Mesenchymal stem cell (in vitro differentiated cells and primary cell): Measurements from ENCODE around the gene CMSS1.

ENCODE experiments used
- DNase-seq: peaks from one replicate; pipeline ENCODE4 v3.0.0-alpha.2; 2013
- H2AFZ ChIP-seq: one replicate; pipeline ENCODE4 v1.6.1; 2013; ENCODE audit warnings: low read depth, mild to moderate bottlenecking, control low read depth, inconsistent platforms, low read length, moderate library complexity
- H2AK5ac ChIP-seq: 2 replicates; pipeline ENCODE4 v1.6.1; 2013; ENCODE audit warnings: low read length, moderate library complexity, mild to moderate bottlenecking, inconsistent platforms; ENCODE audit not compliant: severe bottlenecking
- H2BK120ac ChIP-seq: one replicate; pipeline ENCODE4 v1.6.1; 2013; ENCODE audit warnings: low read depth, mild to moderate bottlenecking, inconsistent platforms, low read length, moderate library complexity
- H2BK12ac ChIP-seq, 2 experiments: one replicate each; pipeline ENCODE4 v1.6.1; 2013; ENCODE audit warnings: inconsistent platforms in 2 of 2, low read length in 2 of 2, mild to moderate bottlenecking in 2 of 2, moderate library complexity in 2 of 2, control low read depth in 1 of 2
- H2BK15ac ChIP-seq: one replicate; pipeline ENCODE4 v1.6.1; 2013; ENCODE audit warnings: mild to moderate bottlenecking, low read depth, inconsistent platforms; ENCODE audit not compliant: poor library complexity, severe bottlenecking
- H2BK5ac ChIP-seq: 2 replicates; pipeline ENCODE4 v1.6.1; 2013; ENCODE audit warnings: low read depth, mild to moderate bottlenecking, low read length, control low read depth, inconsistent platforms; ENCODE audit not compliant: poor library complexity, severe bottlenecking
- H3K14ac ChIP-seq, 2 experiments: one replicate each; pipeline ENCODE4 v1.6.1; 2013; ENCODE audit warnings: inconsistent platforms in 2 of 2, low read length in 2 of 2, control low read depth in 1 of 2, mild to moderate bottlenecking in 1 of 2, moderate library complexity in 1 of 2
- H3K18ac ChIP-seq, 2 experiments: one replicate each; pipeline ENCODE4 v1.6.1; 2013; ENCODE audit warnings: inconsistent platforms in 2 of 2, low read length in 2 of 2, control low read depth in 1 of 2, low read depth in 1 of 2, mild to moderate bottlenecking in 1 of 2
- H3K23ac ChIP-seq, 2 experiments: one replicate each; pipeline ENCODE4 v1.6.1; 2013; ENCODE audit warnings: inconsistent platforms in 2 of 2, low read length in 2 of 2, mild to moderate bottlenecking in 2 of 2, moderate library complexity in 2 of 2, control low read depth in 1 of 2
- H3K27ac ChIP-seq: 2 replicates; pipeline ENCODE4 v1.5.1; 2013; ENCODE audit warnings: mild to moderate bottlenecking, moderate library complexity, low read length, control low read depth, inconsistent platforms; ENCODE audit not compliant: poor library complexity, severe bottlenecking
- H3K27me3 ChIP-seq, 2 experiments: 2 replicates each; pipeline versions ENCODE4 v1.6.1 to v1.7.0; 2013; ENCODE audit warnings: low read length in 2 of 2, mild to moderate bottlenecking in 2 of 2, moderate library complexity in 2 of 2, control low read depth in 1 of 2, inconsistent platforms in 1 of 2; ENCODE audit not compliant: control insufficient read depth in 1 of 2, insufficient read depth in 1 of 2
- H3K36me3 ChIP-seq, 2 experiments: 2 replicates each; pipeline versions ENCODE4 v1.6.1 to v1.7.0; 2013; ENCODE audit warnings: low read length in 2 of 2, control low read depth in 1 of 2, inconsistent platforms in 1 of 2, low read depth in 1 of 2, mild to moderate bottlenecking in 1 of 2; ENCODE audit not compliant: insufficient read depth in 2 of 2, control insufficient read depth in 1 of 2
- H3K4ac ChIP-seq, 2 experiments: one replicate each; pipeline ENCODE4 v1.6.1; 2013; ENCODE audit warnings: inconsistent platforms in 2 of 2, low read length in 2 of 2, mild to moderate bottlenecking in 2 of 2, moderate library complexity in 2 of 2, control low read depth in 1 of 2, low read depth in 1 of 2
- H3K4me1 ChIP-seq: 2 replicates; pipeline ENCODE4 v1.6.1; 2013; ENCODE audit warnings: low read depth, low read length, control low read depth; ENCODE audit not compliant: control insufficient read depth, insufficient read depth
- H3K4me2 ChIP-seq: 2 replicates; pipeline ENCODE4 v1.6.1; 2013; ENCODE audit warnings: low read length, mild to moderate bottlenecking, inconsistent platforms; ENCODE audit not compliant: poor library complexity, severe bottlenecking
- H3K4me3 ChIP-seq, 2 experiments: 2 replicates each; pipeline versions ENCODE4 v1.5.1 to v1.7.0; 2013; ENCODE audit warnings: low read length in 2 of 2, mild to moderate bottlenecking in 2 of 2, control low read depth in 1 of 2, low read depth in 1 of 2; ENCODE audit not compliant: insufficient read depth in 1 of 2
- H3K79me1 ChIP-seq: replicated peaks from 2 replicates; pipeline ENCODE4 v1.6.1; 2013; ENCODE audit warnings: mild to moderate bottlenecking, control low read depth, low read length, inconsistent platforms; ENCODE audit not compliant: poor library complexity, severe bottlenecking
- H3K9ac ChIP-seq: 2 replicates; pipeline ENCODE4 v1.7.0; 2013; ENCODE audit warnings: mild to moderate bottlenecking, low read length, moderate library complexity
- H3K9me3 ChIP-seq: 2 replicates; pipeline ENCODE4 v1.7.0; 2013; ENCODE audit warnings: mild to moderate bottlenecking, low read length; ENCODE audit not compliant: control insufficient read depth
- H4K8ac ChIP-seq: one replicate; pipeline ENCODE4 v1.6.1; 2013; ENCODE audit warnings: inconsistent platforms, mild to moderate bottlenecking, low read length, moderate library complexity
- H4K91ac ChIP-seq: one replicate; pipeline ENCODE4 v1.6.1; 2013; ENCODE audit warnings: mild to moderate bottlenecking, low read length, inconsistent platforms
- WGBS: methylation state at CpG from one replicate; pipeline ENCODE4 v1.1.7; 2013; ENCODE audit warnings: mixed read lengths; 5-methylcytosine and 5-hydroxymethylcytosine counted together

The CMSS1 gene

GRCh38 chr3:100067589-100067988 is 249.9 kb downstream of the CMSS1 start:
- Histone ChIP-seq H2BK15ac (no peak overlapping the region), H3K4ac (peak overlapping the region in 1 of 2 experiments; percentile 51), H2BK120ac (no peak overlapping the region), H3K9ac (no peak overlapping the region), H3K36me3 (no peaks in the 10 kb centered on the region), H2BK5ac (no peak overlapping the region), H2BK12ac (peak overlapping the region in 1 of 2 experiments; percentile 84), H2AFZ (no peak overlapping the region), H3K14ac (no peak overlapping the region), H3K4me2 (no peak overlapping the region), H3K27me3 (no peaks in the 10 kb centered on the region), H2AK5ac (no peak overlapping the region), H4K8ac (no peak overlapping the region), H3K4me3 (no peak overlapping the region), H3K79me1 (peaks cover 2% of the 10 kb centered on the region), H3K23ac (no peak overlapping the region), H3K4me1 (no peaks in the 10 kb centered on the region), H3K9me3 (no peaks in the 10 kb centered on the region), H3K27ac (no peak overlapping the region), H3K18ac (peak overlapping the region in 1 of 2 experiments; percentile 78), H4K91ac (no peak overlapping the region)
- DNase-seq: no peak

DNA sequence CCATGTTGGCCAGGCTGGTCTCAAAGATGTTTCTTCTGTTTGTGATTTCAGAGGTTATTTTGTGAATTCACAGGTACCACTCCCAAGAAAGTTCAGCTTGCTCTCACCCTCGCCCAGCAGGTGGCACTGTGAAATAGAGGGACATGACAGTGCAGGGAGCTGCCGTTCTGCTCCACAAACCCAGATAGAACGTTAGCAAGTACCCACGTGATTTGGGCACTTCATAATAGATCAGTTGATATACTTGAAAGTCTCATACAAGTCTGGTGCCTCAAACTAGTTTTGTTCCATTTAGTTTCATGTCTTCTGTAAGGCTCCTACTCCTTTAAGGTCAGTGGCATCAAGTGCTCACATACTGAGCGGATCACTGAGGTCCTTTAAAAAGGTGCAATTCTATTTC is 251.2 kb downstream of the CMSS1 start:
- Histone ChIP-seq H3K14ac (no peak overlapping the region), H3K4me2 (no peak overlapping the region), H3K27me3 (no peaks in the 10 kb centered on the region), H2BK15ac (no peak overlapping the region), H3K9me3 (no peaks in the 10 kb centered on the region), H2BK120ac (peak overlapping the region; percentile 52), H3K36me3 (no peaks in the 10 kb centered on the region), H2AFZ (no peak overlapping the region), H3K27ac (no peak overlapping the region), H2AK5ac (no peak overlapping the region), H2BK12ac (no peak overlapping the region), H3K23ac (no peak overlapping the region), H3K4ac (no peak overlapping the region), H3K9ac (peak overlapping the region; percentile 3), H4K91ac (no peak overlapping the region), H2BK5ac (no peak overlapping the region), H3K18ac (no peak overlapping the region), H3K4me1 (peaks cover 1% of the 10 kb centered on the region), H4K8ac (no peak overlapping the region), H3K4me3 (no peak overlapping the region), H3K79me1 (peaks cover 2% of the 10 kb centered on the region)
- WGBS: 30% methylated on average over 4 of the region's 5 CpGs
- DNase-seq: peak; percentile 75

GRCh38 chr3:100069472-100069871 is 251.8 kb downstream of the CMSS1 start:
- no peak overlapping the region for H3K4ac ChIP-seq
- no peak for DNase-seq

DNA sequence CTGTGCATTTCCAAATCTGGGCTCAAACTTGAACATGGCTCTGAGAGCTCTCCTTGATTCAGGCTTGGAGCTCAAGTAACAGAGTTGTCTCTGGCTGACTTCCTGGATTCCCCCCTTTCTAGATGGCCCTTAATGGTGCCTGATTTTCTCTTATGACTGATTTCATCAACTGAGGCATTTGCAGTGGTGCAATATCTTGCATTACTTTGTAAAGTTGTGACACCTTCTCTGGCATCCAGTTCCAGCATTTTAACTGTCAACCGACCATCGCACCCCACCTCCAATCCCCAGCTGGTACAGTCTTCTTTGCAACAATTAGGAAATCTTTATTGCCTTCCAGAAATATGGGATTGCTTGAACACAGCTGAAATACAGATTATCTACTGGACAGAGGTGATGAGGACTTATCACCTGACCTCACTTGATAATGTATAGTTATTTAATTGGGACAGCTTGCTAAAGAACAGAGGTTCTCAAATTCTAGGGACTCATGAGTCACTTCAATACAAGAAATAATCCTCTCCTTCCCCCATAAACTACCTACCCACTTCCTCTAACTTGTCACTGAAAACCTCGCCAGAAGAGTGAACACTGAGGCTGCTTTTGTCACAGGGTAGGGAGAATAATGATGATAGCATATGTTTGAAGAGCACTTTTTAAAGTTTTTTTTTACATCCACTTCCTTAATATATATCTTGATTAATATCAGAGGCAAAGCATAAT is 254.8 kb downstream of the CMSS1 start:
- Histone ChIP-seq H3K14ac (no peak overlapping the region), H2BK5ac (no peak overlapping the region), H3K9me3 (no peaks in the 10 kb centered on the region), H3K79me1 (peaks cover 2% of the 10 kb centered on the region), H3K4me2 (no peak overlapping the region), H2AFZ (no peak overlapping the region), H2AK5ac (no peak overlapping the region), H3K4me1 (peaks cover 3% of the 10 kb centered on the region), H2BK120ac (peak overlapping the region; percentile 90), H3K18ac (peak overlapping the region; percentile 17 to 86), H3K23ac (no peak overlapping the region), H3K27ac (no peak overlapping the region), H2BK15ac (peak overlapping the region; percentile 60), H2BK12ac (peak overlapping the region; percentile 87 to 91), H4K91ac (no peak overlapping the region), H3K27me3 (no peaks in the 10 kb centered on the region), H3K4me3 (no peak overlapping the region), H3K9ac (no peak overlapping the region), H3K36me3 (no peaks in the 10 kb centered on the region), H4K8ac (peak overlapping the region; percentile 16), H3K4ac (peak overlapping the region; percentile 66 to 87)
- WGBS: 100% methylated on average over 2 of the region's 3 CpGs
- peak; percentile 45 for DNase-seq

More at GRCh38 chr3:100069472-100069871, 251.8 kb downstream of the CMSS1 start:
- H3K14ac ChIP-seq: no peak overlapping the region
- H3K27ac ChIP-seq: no peak overlapping the region
- no peak overlapping the region for H2BK5ac ChIP-seq
- no peak overlapping the region for H2AK5ac ChIP-seq
- no peak overlapping the region for H3K4me2 ChIP-seq
- peak overlapping the region; percentile 3 for H3K9ac ChIP-seq
- no peaks in the 10 kb centered on the region for H3K36me3 ChIP-seq
- 100% methylated on average over 3 of the region's 3 CpGs for WGBS
- H3K18ac ChIP-seq: peak overlapping the region; percentile 49 to 72
- H2BK15ac ChIP-seq: no peak overlapping the region
- no peaks in the 10 kb centered on the region for H3K27me3 ChIP-seq
- H3K23ac ChIP-seq: no peak overlapping the region
- no peak overlapping the region for H2BK120ac ChIP-seq
- no peak overlapping the region for H3K4me3 ChIP-seq
- peaks cover 2% of the 10 kb centered on the region for H3K79me1 ChIP-seq
- no peak overlapping the region for H2AFZ ChIP-seq
- H4K8ac ChIP-seq: no peak overlapping the region
- H4K91ac ChIP-seq: no peak overlapping the region
- H2BK12ac ChIP-seq: peak overlapping the region in 1 of 2 experiments; percentile 89
- H3K4me1 ChIP-seq: peaks cover 1% of the 10 kb centered on the region
- H3K9me3 ChIP-seq: no peaks in the 10 kb centered on the region
